ENCODE measurements around the gene ZSCAN10.
"Not testable (repeated sequence)": the region's sequence is repeated elsewhere in the genome, so short reads cannot be mapped to it uniquely, and the experiment has no call there.

Gene ZSCAN10

GRCh38 chr16:3058139-3059030 is 40.7 kb downstream of the ZSCAN10 start:
- peak overlapping the region; percentile 84 for H3K4me3 ChIP-seq (ENCODE audit: low read depth, low read length)
- TF ChIP-seq CTCF (IDR thresholded peaks at IDR 0.05; ENCODE audit: low read depth, low read length, missing control alignments) = no peak
- in situ Hi-C loops (cut with HindIII; ENCODE audit: low sequenced_read_pairs) = no loop called here
- no peak for DNase-seq (ENCODE audit: low read depth)

- in situ Hi-C loops (cut with HindIII; ENCODE audit: low sequenced_read_pairs) = no loop called here
- no peak for DNase-seq (ENCODE audit: low read depth)
- no peak for TF ChIP-seq CTCF (IDR thresholded peaks at IDR 0.05; ENCODE audit: low read depth, low read length, missing control alignments)
- peak overlapping the region; percentile 84 for H3K4me3 ChIP-seq (ENCODE audit: low read depth, low read length)
Observed at GRCh38 chr16:3057181-3058138, 41.6 kb downstream of the ZSCAN10 start.

- DNase-seq (ENCODE audit: low read depth) = no peak
- H3K4me3 ChIP-seq (ENCODE audit: low read depth, low read length) = no peak overlapping the region
- in situ Hi-C loops (cut with HindIII; ENCODE audit: low sequenced_read_pairs) = no loop called here
- TF ChIP-seq CTCF (IDR thresholded peaks at IDR 0.05; ENCODE audit: low read depth, low read length, missing control alignments) = no peak
Observed at GRCh38 chr16:3056336-3057180, 42.5 kb downstream of the ZSCAN10 start.

- in situ Hi-C loops (cut with HindIII; ENCODE audit: low sequenced_read_pairs); DNase-seq (ENCODE audit: low read depth); H3K4me3 ChIP-seq (ENCODE audit: low read depth, low read length): not testable (repeated sequence)
Observed at GRCh38 chr16:3055734-3056115, 43.4 kb downstream of the ZSCAN10 start.

GRCh38 chr16:3054965-3055733 is 43.9 kb downstream of the ZSCAN10 start:
- H3K4me3 ChIP-seq (ENCODE audit: low read depth, low read length) = no peak overlapping the region
- no peak for TF ChIP-seq CTCF (IDR thresholded peaks at IDR 0.05; ENCODE audit: low read depth, low read length, missing control alignments)
- in situ Hi-C loops (cut with HindIII; ENCODE audit: low sequenced_read_pairs) = no loop called here
- no peak for DNase-seq (ENCODE audit: low read depth)

GRCh38 chr16:3053330-3053710 is 45.8 kb downstream of the ZSCAN10 start:
- in situ Hi-C loops (cut with HindIII; ENCODE audit: low sequenced_read_pairs); DNase-seq (ENCODE audit: low read depth): not testable (repeated sequence)

GRCh38 chr16:3052571-3053329 is 46.3 kb downstream of the ZSCAN10 start:
- DNase-seq (ENCODE audit: low read depth); H3K4me3 ChIP-seq (ENCODE audit: low read depth, low read length); in situ Hi-C loops (cut with HindIII; ENCODE audit: low sequenced_read_pairs): not testable (repeated sequence)

More at GRCh38 chr16:3053330-3053710, 45.8 kb downstream of the ZSCAN10 start:
- H3K4me3 ChIP-seq (ENCODE audit: low read depth, low read length) = not testable (repeated sequence)

All from astrocyte of the cerebellum (primary cell).